HepG2 (cell line): ENCODE data around the gene SRR. TPM values are rescaled to one million over a fixed set of nuclear protein-coding genes. Genes with fewer than 3 reads are reported as not detected.

Source experiments
- CREB3 ChIP-seq: sonication (generic); formaldehyde crosslinking; IDR thresholded peaks from 2 replicates; pipeline ENCODE4 v1.5.0; 2020; ENCODE audit warnings: missing genetic modification reagents
- EP300 ChIP-seq, 3 experiments: sonication (generic) in 1 of 3; formaldehyde crosslinking in 1 of 3; IDR thresholded peaks; 2 replicates each; pipeline versions ENCODE4 v1.5.1 to v1.6.1; 2011 to 2020; ENCODE audit warnings: low read depth in 2 of 3, low read length in 2 of 3, borderline replicate concordance in 1 of 3, improper control_type of control experiment in 1 of 3, mild to moderate bottlenecking in 1 of 3, missing genetic modification reagents in 1 of 3, moderate library complexity in 1 of 3
- FOXK1 ChIP-seq: sonication (generic); formaldehyde crosslinking; IDR thresholded peaks from 2 replicates; pipeline ENCODE4 v1.4.0; 2020; ENCODE audit warnings: low read depth, missing genetic modification reagents, borderline replicate concordance
- FOXP4 ChIP-seq: sonication (generic); formaldehyde crosslinking; IDR thresholded peaks from 2 replicates; pipeline ENCODE4 v1.4.0; 2020; ENCODE audit warnings: missing genetic modification reagents
- HIC2 ChIP-seq: sonication (generic); formaldehyde crosslinking; IDR thresholded peaks from 2 replicates; pipeline ENCODE4 v1.9.0; 2022; ENCODE audit warnings: low read depth, missing genetic modification reagents
- KDM1A ChIP-seq: IDR thresholded peaks from 2 replicates; pipeline ENCODE4 v1.6.1; 2016; ENCODE audit warnings: missing compliant biosample characterization
- KLF11 ChIP-seq: IDR thresholded peaks from 2 replicates; pipeline ENCODE4 v1.6.1; 2016; ENCODE audit warnings: missing compliant biosample characterization
- NFKBIZ ChIP-seq: IDR thresholded peaks from 2 replicates; pipeline ENCODE4 v1.6.1; 2018; ENCODE audit warnings: missing genetic modification reagents, missing compliant biosample characterization
- POGZ ChIP-seq: sonication (generic); formaldehyde crosslinking; IDR thresholded peaks from 2 replicates; pipeline ENCODE4 v1.4.0; 2020; ENCODE audit warnings: mild to moderate bottlenecking, missing genetic modification reagents
- SSRP1 ChIP-seq: IDR thresholded peaks from 2 replicates; pipeline ENCODE4 v1.6.1; 2016; ENCODE audit warnings: control low read depth
- STAT6 ChIP-seq: sonication (generic); formaldehyde crosslinking; IDR thresholded peaks from 2 replicates; pipeline ENCODE4 v1.4.0; 2020; ENCODE audit warnings: missing genetic modification reagents, mild to moderate bottlenecking, borderline replicate concordance
- TBP ChIP-seq: sonication (generic); formaldehyde crosslinking; IDR thresholded peaks from 2 replicates; pipeline ENCODE4 v1.5.0; 2020; ENCODE audit warnings: missing genetic modification reagents
- TCF7 ChIP-seq: sonication (generic); IDR thresholded peaks from 2 replicates; pipeline ENCODE4 v1.6.1; 2016; ENCODE audit warnings: antibody characterized with exemption, low read depth
- ZNF382 ChIP-seq: sonication (generic); formaldehyde crosslinking; IDR thresholded peaks from 2 replicates; pipeline ENCODE4 v1.5.0; 2020; ENCODE audit warnings: missing genetic modification reagents, mild to moderate bottlenecking, borderline replicate concordance
- ZNF597 ChIP-seq: sonication (generic); formaldehyde crosslinking; IDR thresholded peaks from 2 replicates; pipeline ENCODE4 v1.5.0; 2020; ENCODE audit warnings: missing genetic modification reagents
- ZSCAN30 ChIP-seq: sonication (generic); formaldehyde crosslinking; IDR thresholded peaks from 2 replicates; pipeline ENCODE4 v1.5.0; 2020; ENCODE audit warnings: mild to moderate bottlenecking, missing genetic modification reagents
- ZUFSP ChIP-seq: sonication (generic); formaldehyde crosslinking; IDR thresholded peaks from 2 replicates; pipeline ENCODE4 v1.9.0; 2021; ENCODE audit warnings: missing genetic modification reagents, mild to moderate bottlenecking, borderline replicate concordance
- polyA plus RNA-seq, 8 experiments: library from polyadenylated mRNA; depleted of rRNA in 3 of 8; stranded (reverse) in 7 of 8; unstranded in 1 of 8; fragments of >200 nt; fragmentation: Illumina TruSeq in 4 of 8; extraction: Trizol in 4 of 8; gene quantifications; 2 replicates each; pipeline versions ENCODE4 v1.2.1 to v1.2.3, GENCODE V29; 2011 to 2016; ENCODE audit warnings: low read depth in 4 of 8, missing spikeins in 1 of 8, mixed read lengths in 1 of 8; ENCODE audit not compliant: insufficient read depth in 1 of 8
- total RNA-seq, 5 experiments: library from RNA; depleted of rRNA; stranded (reverse); fragments of >200 nt; fragmentation: Illumina TruSeq; extraction: Trizol; gene quantifications; 2 replicates each; pipeline ENCODE4 v1.2.3, GENCODE V29; 2016; ENCODE audit warnings: low read depth in 1 of 5

The SRR gene
- total and polyA plus RNA-seq, 2 of the 13 experiments (the other 11 are each of a cell fraction or from before 2014, with no cell fraction given), result 3.6 to 7.8 TPM

- TF ChIP-seq KLF11 (CRISPR knock-in tag), result no peak
- no peak for TF ChIP-seq CREB3 (CRISPR knock-in tag)
- TF ChIP-seq NFKBIZ (CRISPR knock-in tag), result 0 out of 2 replicates have a peak, but pooled peaks have one; percentile 18
- peak in 1 of 2 experiments; percentile 52; a peak in 1 of 4 replicates for TF ChIP-seq EP300 (IDR thresholded peaks at IDR 0.05; ENCODE audit: low read depth in 2 of 2, low read length in 2 of 2)
- peak; percentile 41; the same call in 1 of the 2 replicates for TF ChIP-seq EP300 (CRISPR knock-in tag; IDR thresholded peaks at IDR 0.05; ENCODE audit: borderline replicate concordance)
- TF ChIP-seq TBP, result no peak
- no peak for TF ChIP-seq HIC2 (CRISPR knock-in tag)
- no peak for TF ChIP-seq STAT6 (CRISPR knock-in tag)
- no peak for TF ChIP-seq ZUFSP (CRISPR knock-in tag)
- TF ChIP-seq FOXP4, result peak; percentile 39; the same call in 1 of the 2 replicates
- no peak for TF ChIP-seq FOXK1 (CRISPR knock-in tag)
- no peak for TF ChIP-seq ZNF597 (CRISPR knock-in tag)
- TF ChIP-seq ZSCAN30, result no peak
- 0 out of 2 replicates have a peak, but pooled peaks have one; percentile 25 for TF ChIP-seq POGZ (CRISPR knock-in tag)
- no peak for TF ChIP-seq ZNF382 (CRISPR knock-in tag)
- TF ChIP-seq SSRP1 (CRISPR knock-in tag), result no peak
- no peak for TF ChIP-seq TCF7
- TF ChIP-seq KDM1A (CRISPR knock-in tag), result 0 out of 2 replicates have a peak, but pooled peaks have one; percentile 41
These were observed 44.3 kb downstream of the SRR start (continued) for GRCh38 chr17:2347805-2348685.
